GM20000 (cell line): ENCODE data around the gene HINFP.
"Not testable (repeated sequence)": the region's sequence is repeated elsewhere in the genome, so short reads cannot be mapped to it uniquely, and the experiment has no call there.

ENCODE experiments used
- DNase-seq: peaks from one replicate; pipeline ENCODE4 v3.0.0; 2012; ENCODE audit warnings: low spot score
- CTCF ChIP-seq: IDR thresholded peaks from 2 replicates; pipeline ENCODE4 v1.5.1; 2012; ENCODE audit warnings: mild to moderate bottlenecking, control low read depth; ENCODE audit errors: extremely low read depth, missing control alignments

Gene HINFP

GRCh38 chr11:119100994-119101758 lies 20.2 kb upstream of the HINFP start:
- TF ChIP-seq CTCF, result no peak
- DNase-seq, result peak; percentile 25

DNA sequence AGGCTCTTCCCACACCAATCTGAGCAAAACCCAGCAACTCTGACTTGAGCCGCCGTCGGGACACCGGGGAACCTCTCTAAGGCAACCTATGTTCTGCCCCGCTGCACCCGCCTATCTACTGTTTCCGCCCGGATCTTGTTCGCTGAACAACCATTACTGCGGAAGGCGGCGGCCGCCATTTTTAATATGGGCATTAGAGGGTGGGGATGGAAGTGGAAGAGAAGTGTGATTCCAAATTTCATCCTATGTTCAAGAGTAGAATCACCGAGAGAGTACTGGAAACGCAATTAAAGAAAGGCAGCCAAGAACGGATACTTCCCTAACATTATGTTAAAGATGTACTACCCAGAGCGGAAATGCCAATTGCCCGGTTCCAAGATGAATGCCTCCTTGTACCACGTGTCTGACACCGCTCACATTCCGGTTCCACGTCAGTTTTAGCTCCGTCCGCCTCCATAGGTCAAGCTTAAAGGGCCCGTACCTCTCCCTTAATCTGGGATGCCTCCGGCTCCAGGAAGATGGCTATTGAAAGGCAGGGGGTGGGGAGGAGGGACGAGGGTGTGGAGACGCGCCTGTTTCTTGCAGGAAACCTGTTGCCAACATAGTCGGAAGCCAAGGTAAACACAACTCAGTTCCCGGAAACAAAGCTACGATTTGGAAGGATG lies 19.5 kb upstream of the HINFP start, which contains the start of gene DPAGT1:
Gene DPAGT1 (minus strand): TSS at position 95 of the 665 bp plus-strand sequence. CDS start 198 bp downstream, outside the sequence.
- TF ChIP-seq CTCF, result no peak

GRCh38 chr11:119103161-119103664 lies 18.2 kb upstream of the HINFP start:
- DNase-seq, result not testable (repeated sequence)

More for the DNA sequence above, 19.5 kb upstream of the HINFP start, which contains the start of gene DPAGT1:
- DNase-seq, result peak; percentile 83

GRCh38 chr11:119103793-119104192 lies 17.6 kb upstream of the HINFP start:
- TF ChIP-seq CTCF, result no peak
- no peak for DNase-seq

GRCh38 chr11:119106564-119107537 lies 14.5 kb upstream of the HINFP start, which contains the start of gene C2CD2L:
Gene C2CD2L (plus strand): TSS chr11:119107344. CDS start chr11:119107742, 398 bp downstream.
- TF ChIP-seq CTCF, result no peak
- peak; percentile 98 for DNase-seq

DNA sequence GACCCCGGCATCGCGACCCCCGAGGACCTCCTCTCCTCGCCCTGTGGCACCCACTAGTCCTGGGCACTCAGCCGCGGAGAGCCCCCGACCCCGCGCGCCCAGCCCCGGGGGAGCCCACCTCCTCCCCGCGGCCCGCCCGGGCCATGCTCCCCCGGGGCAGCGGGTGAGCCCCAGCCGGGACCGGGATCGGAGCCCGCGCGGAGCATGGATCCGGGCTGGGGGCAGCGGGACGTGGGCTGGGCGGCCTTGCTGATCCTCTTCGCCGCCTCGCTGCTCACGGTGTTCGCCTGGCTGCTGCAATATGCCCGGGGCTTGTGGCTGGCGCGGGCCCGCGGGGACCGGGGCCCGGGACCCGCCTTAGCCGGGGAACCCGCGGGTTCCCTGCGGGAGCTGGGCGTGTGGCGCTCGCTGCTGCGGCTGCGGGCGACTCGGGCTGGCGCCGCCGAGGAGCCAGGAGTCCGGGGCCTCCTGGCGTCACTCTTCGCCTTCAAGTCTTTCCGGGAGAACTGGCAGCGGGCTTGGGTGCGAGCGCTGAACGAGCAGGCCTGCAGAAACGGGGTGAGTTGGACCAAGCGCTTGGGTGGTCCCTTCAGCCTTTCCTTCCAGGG lies 13.7 kb upstream of the HINFP start:
- peak; percentile 59 for DNase-seq
- TF ChIP-seq CTCF, result no peak
